GM19395 (cell line): ENCODE measurements around the gene LHFPL3.
"Not testable (repeated sequence)": the region's sequence is repeated elsewhere in the genome, so short reads cannot be mapped to it uniquely, and the experiment has no call there.

ENCODE experiments used
- ATAC-seq: cut with Tn5 transposase; IDR thresholded peaks from one replicate; pipeline ENCODE4 v1.9.1; 2021; ENCODE audit warnings: mild to moderate bottlenecking, moderate library complexity; ENCODE audit not compliant: unreplicated experiment

The LHFPL3 gene

GRCh38 chr7:104328296-104328969 is at the start of gene LHFPL3:
TSS of gene LHFPL3 (plus strand) at chr7:104328603.
- ATAC-seq: no peak

- ATAC-seq: not testable (repeated sequence)
These were observed 46.7 kb upstream of the LHFPL3 start for GRCh38 chr7:104281685-104282084.

GRCh38 chr7:104286839-104287238 is 41.6 kb upstream of the LHFPL3 start:
- ATAC-seq: no peak

GRCh38 chr7:104288137-104288536 is 40.3 kb upstream of the LHFPL3 start:
- ATAC-seq: no peak

- no peak for ATAC-seq
These were observed 34.1 kb upstream of the LHFPL3 start for GRCh38 chr7:104294291-104294690.

GRCh38 chr7:104296266-104296665 is 32.1 kb upstream of the LHFPL3 start:
- no peak for ATAC-seq

- ATAC-seq: no peak
These were observed 31.5 kb upstream of the LHFPL3 start for GRCh38 chr7:104296900-104297299.

- ATAC-seq: no peak
These were observed 29.1 kb upstream of the LHFPL3 start for GRCh38 chr7:104299323-104299722.

- ATAC-seq: no peak
These were observed 28.6 kb upstream of the LHFPL3 start for GRCh38 chr7:104299777-104300176.

GRCh38 chr7:104306793-104307192 is 21.6 kb upstream of the LHFPL3 start:
- no peak for ATAC-seq

- no peak for ATAC-seq
These were observed 10.3 kb upstream of the LHFPL3 start for GRCh38 chr7:104317948-104318629.

GRCh38 chr7:104327534-104327933 is 869 bp upstream of the LHFPL3 start:
- ATAC-seq: no peak

- ATAC-seq: no peak
These were observed 486 bp upstream of the LHFPL3 start for GRCh38 chr7:104327938-104328295.

GRCh38 chr7:104328970-104329825 is 795 bp downstream of the LHFPL3 start:
- no peak for ATAC-seq

- ATAC-seq: no peak
These were observed 13.1 kb downstream of the LHFPL3 start for GRCh38 chr7:104341546-104341945.

GRCh38 chr7:104352736-104353135 is 24.3 kb downstream of the LHFPL3 start:
- ATAC-seq: no peak

- ATAC-seq: no peak
These were observed 28.8 kb downstream of the LHFPL3 start for GRCh38 chr7:104357166-104357565.

GRCh38 chr7:104358446-104359132 is 30.2 kb downstream of the LHFPL3 start:
- no peak for ATAC-seq

- ATAC-seq: no peak
These were observed 34.4 kb downstream of the LHFPL3 start for GRCh38 chr7:104362756-104363155.

- ATAC-seq: no peak
These were observed 35.0 kb downstream of the LHFPL3 start for GRCh38 chr7:104363355-104363754.

GRCh38 chr7:104366390-104366789 is 38.0 kb downstream of the LHFPL3 start:
- ATAC-seq: no peak
